Measurements from ENCODE around the gene CACNA1B.

Gene CACNA1B

DNA sequence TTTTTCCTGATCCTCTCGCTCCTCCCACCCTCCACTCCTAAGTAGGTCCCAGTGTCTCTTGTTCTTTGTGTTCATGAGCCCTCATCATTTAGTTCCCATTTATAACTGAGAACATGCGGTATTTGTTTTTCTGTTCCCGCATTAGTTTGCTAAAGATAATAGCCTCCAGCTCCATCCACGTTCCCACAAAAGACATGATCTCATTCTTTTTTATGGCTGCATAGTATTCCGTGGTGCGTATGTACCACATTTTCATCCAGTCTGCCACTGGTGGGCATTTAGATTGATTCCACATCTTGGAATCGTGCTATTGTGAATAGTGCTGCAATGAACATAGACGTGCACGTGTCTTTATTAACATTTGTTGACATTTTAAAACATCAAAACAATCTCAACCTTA lies 34.2 kb upstream of the CACNA1B start:
- no peak overlapping the region for H3K4me3 ChIP-seq (replicated peaks in 1 of 2; ENCODE audit: low read depth in 2 of 2, low read length in 2 of 2)
- no peak for DNase-seq (ENCODE audit: low read depth in 2 of 2)
- TF ChIP-seq, protein P1, sequence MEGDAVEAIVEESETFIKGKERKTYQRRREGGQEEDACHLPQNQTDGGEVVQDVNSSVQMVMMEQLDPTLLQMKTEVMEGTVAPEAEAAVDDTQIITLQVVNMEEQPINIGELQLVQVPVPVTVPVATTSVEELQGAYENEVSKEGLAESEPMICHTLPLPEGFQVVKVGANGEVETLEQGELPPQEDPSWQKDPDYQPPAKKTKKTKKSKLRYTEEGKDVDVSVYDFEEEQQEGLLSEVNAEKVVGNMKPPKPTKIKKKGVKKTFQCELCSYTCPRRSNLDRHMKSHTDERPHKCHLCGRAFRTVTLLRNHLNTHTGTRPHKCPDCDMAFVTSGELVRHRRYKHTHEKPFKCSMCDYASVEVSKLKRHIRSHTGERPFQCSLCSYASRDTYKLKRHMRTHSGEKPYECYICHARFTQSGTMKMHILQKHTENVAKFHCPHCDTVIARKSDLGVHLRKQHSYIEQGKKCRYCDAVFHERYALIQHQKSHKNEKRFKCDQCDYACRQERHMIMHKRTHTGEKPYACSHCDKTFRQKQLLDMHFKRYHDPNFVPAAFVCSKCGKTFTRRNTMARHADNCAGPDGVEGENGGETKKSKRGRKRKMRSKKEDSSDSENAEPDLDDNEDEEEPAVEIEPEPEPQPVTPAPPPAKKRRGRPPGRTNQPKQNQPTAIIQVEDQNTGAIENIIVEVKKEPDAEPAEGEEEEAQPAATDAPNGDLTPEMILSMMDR (IDR thresholded peaks at IDR 0.05; ENCODE audit: low read depth, low read length), result no peak

DNA sequence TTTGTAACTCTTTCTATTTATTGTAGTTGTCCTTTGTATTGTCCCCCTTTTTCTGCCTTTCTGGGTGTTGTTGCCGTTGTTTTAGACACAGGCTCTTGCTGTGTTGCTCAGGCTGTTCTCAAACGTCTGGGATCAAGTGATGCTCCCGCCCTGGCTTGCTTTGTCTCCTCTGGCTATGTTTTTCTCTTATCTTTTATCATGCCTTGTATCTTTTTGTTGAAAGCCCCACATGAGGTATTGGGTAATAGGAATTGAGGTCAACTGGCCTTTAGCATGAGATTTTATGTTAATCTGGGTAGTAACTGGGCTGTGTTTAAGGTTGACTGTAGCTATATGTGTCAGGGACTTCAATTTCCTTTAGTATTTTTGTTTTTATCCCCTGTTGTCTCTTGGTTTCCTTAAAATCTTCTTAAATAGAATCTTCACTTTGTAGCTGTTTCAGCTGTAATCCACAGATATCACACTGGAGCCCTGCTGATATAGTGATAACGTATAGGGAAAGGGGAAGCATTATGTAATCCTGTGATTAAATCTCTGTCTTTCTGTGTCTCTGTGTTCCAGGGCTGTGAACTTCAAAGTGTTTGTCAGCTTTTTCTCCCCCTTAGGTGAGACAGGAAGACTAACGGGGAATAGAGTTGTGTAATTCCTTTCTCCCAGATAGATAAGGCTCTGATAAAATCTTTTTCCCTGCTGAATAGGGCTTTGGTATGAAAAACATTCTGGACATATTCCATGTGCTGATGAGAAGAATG lies 25.9 kb upstream of the CACNA1B start:
- TF ChIP-seq, protein P1 (IDR thresholded peaks at IDR 0.05; ENCODE audit: low read depth, low read length), result no peak
- DNase-seq (ENCODE audit: low read depth in 2 of 2), result no peak
- no peak overlapping the region for H3K4me3 ChIP-seq (replicated peaks in 1 of 2; ENCODE audit: low read depth in 2 of 2, low read length in 2 of 2)

DNA sequence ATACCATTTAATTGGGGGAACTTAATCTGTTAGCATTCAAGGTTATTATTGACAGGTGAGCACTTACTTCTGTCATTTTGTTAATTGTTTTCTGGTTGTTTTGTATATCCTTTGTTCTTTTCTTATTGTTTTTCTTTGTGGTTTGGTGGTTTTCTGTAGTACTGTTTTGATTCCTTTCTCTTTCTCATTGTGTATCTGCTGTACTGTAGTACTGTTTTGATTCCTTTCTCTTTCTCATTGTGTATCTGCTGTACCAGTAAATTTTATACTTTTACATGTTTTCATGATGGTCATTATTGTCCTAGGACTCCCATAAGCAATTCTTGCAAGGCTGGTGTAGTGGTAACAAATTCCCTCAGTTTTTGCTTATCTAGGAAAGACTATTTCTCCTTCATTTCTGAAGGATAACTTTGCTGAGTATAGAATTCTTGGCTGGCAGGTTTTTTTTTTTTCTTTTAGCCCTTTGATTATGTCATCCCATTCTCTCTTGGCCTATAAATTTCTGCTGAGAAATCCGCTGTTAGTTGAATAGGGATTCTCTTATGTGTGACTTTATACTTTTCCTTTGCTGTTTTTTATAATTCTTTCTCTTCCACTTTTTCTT lies 24.1 kb upstream of the CACNA1B start:
- DNase-seq (ENCODE audit: low read depth in 2 of 2), result no peak
- H3K4me3 ChIP-seq (replicated peaks in 1 of 2; ENCODE audit: low read depth in 2 of 2, low read length in 2 of 2), result no peak overlapping the region
- TF ChIP-seq, protein P1 (IDR thresholded peaks at IDR 0.05; ENCODE audit: low read depth, low read length), result no peak

DNA sequence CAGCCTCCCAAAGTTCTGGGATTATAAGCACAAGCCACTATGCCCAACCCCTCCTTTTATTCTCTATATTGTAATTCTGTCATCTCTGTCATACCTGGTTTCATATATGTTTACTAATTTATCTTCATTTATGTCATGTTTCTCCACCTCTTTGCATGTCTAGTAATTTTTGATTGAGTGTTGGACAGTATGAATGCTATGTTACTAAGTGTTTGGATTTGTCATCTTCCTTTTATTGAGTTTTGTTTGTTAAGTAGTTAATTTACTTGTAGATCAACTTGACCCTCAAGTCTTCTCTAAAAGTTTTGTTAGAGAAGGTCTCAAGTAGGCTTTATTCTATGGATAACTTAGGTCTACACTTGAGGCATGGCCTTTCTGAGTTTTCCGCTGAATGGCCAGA lies 17.2 kb upstream of the CACNA1B start:
- DNase-seq (ENCODE audit: low read depth in 2 of 2), result no peak
- TF ChIP-seq, protein P1 (IDR thresholded peaks at IDR 0.05; ENCODE audit: low read depth, low read length), result no peak

DNA sequence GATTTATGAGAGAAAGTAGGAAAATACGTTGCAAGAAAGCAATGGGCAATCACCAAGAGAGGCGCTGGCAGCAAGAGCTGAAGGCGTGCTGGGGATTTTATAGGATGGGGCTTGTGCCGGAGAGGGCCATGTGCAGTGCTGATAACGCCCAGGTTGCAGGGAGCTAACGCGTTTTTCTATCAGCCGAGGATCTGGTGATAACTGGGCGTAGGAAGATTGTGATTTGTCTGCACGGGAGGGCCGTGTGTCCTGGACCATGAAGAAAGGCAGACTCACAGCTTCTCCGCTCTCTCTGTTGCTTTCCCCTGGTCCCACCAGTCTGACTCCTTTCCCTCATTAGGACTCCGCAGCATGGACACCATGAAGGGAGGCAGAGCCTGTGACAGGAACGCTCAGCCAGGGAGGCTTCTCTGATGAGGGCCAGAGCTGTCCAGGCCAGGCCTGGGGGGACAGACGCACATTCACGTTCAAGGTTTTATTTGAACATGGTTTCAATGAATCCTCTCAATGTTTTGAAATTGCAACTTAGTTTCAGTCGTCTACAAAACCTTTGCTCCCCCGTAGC lies 11.9 kb upstream of the CACNA1B start:
- no peak for DNase-seq (ENCODE audit: low read depth in 2 of 2)
- no peak overlapping the region for H3K4me3 ChIP-seq (replicated peaks in 1 of 2; ENCODE audit: low read depth in 2 of 2, low read length in 2 of 2)
- TF ChIP-seq, protein P1 (IDR thresholded peaks at IDR 0.05; ENCODE audit: low read depth, low read length), result no peak

More for the DNA sequence above, 17.2 kb upstream of the CACNA1B start:
- H3K4me3 ChIP-seq (replicated peaks in 1 of 2; ENCODE audit: low read depth in 2 of 2, low read length in 2 of 2), result no peak overlapping the region

DNA sequence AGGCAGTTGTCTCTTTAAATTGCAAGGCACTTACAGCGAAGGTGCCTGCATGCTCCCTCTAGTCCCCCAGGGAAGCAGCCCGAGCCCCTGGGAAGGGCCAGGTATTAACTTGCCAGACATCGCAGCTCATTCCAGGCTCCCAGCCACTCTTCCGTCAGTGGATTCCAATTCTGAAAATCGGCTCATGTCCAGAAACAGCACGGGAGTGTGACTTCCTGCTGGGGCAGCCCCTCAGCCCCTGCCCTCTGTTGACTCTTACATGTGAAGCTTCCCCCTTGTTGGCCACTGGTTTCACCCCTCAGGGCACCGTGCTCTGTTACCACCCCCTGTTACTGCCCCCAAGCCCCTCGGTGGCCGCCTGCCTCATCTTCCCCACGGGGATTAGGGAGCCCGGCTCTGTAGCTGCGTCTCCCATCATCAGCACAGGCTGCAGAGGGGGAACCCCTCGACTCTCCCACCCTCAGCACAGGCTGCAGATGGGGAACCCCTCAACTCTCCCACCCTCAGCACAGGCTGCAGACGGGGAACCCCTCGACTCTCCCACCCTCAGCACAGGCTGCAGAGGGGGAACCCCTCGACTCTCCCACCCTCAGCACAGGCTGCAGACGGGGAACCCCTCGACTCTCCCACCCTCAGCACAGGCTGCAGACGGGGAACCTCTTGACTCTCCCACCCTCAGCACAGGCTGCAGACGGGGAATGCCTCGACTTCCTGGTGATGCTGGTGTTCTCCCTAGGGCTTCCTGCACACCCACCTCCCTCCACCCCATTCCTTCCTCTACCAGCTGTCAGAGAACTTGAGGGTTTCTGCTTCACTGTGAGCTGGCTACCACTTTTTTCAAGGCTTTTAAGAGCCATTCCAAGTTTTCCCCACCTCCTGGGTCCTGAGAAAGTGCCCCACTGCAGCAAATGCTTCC lies 11.1 kb upstream of the CACNA1B start:
- no peak for DNase-seq (ENCODE audit: low read depth in 2 of 2)
- TF ChIP-seq, protein P1 (IDR thresholded peaks at IDR 0.05; ENCODE audit: low read depth, low read length), result no peak
- no peak overlapping the region for H3K4me3 ChIP-seq (replicated peaks in 1 of 2; ENCODE audit: low read depth in 2 of 2, low read length in 2 of 2)
